ENCODE results near the gene NAV2.

GRCh38 chr11:19821412-19821875 lies 108.8 kb downstream of the NAV2 start:
- no peak for TF ChIP-seq POLR2AphosphoS5 (IDR thresholded peaks at IDR 0.05; ENCODE audit: low read depth)
- TF ChIP-seq, protein P1, sequence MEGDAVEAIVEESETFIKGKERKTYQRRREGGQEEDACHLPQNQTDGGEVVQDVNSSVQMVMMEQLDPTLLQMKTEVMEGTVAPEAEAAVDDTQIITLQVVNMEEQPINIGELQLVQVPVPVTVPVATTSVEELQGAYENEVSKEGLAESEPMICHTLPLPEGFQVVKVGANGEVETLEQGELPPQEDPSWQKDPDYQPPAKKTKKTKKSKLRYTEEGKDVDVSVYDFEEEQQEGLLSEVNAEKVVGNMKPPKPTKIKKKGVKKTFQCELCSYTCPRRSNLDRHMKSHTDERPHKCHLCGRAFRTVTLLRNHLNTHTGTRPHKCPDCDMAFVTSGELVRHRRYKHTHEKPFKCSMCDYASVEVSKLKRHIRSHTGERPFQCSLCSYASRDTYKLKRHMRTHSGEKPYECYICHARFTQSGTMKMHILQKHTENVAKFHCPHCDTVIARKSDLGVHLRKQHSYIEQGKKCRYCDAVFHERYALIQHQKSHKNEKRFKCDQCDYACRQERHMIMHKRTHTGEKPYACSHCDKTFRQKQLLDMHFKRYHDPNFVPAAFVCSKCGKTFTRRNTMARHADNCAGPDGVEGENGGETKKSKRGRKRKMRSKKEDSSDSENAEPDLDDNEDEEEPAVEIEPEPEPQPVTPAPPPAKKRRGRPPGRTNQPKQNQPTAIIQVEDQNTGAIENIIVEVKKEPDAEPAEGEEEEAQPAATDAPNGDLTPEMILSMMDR (conservative IDR thresholded peaks at IDR 0.05; ENCODE audit: low read depth in 2 of 2), result no peak
- no peak for TF ChIP-seq EZH2 (IDR thresholded peaks at IDR 0.05; ENCODE audit: low read depth, unreplicated experiment)
- TF ChIP-seq, protein P2, sequence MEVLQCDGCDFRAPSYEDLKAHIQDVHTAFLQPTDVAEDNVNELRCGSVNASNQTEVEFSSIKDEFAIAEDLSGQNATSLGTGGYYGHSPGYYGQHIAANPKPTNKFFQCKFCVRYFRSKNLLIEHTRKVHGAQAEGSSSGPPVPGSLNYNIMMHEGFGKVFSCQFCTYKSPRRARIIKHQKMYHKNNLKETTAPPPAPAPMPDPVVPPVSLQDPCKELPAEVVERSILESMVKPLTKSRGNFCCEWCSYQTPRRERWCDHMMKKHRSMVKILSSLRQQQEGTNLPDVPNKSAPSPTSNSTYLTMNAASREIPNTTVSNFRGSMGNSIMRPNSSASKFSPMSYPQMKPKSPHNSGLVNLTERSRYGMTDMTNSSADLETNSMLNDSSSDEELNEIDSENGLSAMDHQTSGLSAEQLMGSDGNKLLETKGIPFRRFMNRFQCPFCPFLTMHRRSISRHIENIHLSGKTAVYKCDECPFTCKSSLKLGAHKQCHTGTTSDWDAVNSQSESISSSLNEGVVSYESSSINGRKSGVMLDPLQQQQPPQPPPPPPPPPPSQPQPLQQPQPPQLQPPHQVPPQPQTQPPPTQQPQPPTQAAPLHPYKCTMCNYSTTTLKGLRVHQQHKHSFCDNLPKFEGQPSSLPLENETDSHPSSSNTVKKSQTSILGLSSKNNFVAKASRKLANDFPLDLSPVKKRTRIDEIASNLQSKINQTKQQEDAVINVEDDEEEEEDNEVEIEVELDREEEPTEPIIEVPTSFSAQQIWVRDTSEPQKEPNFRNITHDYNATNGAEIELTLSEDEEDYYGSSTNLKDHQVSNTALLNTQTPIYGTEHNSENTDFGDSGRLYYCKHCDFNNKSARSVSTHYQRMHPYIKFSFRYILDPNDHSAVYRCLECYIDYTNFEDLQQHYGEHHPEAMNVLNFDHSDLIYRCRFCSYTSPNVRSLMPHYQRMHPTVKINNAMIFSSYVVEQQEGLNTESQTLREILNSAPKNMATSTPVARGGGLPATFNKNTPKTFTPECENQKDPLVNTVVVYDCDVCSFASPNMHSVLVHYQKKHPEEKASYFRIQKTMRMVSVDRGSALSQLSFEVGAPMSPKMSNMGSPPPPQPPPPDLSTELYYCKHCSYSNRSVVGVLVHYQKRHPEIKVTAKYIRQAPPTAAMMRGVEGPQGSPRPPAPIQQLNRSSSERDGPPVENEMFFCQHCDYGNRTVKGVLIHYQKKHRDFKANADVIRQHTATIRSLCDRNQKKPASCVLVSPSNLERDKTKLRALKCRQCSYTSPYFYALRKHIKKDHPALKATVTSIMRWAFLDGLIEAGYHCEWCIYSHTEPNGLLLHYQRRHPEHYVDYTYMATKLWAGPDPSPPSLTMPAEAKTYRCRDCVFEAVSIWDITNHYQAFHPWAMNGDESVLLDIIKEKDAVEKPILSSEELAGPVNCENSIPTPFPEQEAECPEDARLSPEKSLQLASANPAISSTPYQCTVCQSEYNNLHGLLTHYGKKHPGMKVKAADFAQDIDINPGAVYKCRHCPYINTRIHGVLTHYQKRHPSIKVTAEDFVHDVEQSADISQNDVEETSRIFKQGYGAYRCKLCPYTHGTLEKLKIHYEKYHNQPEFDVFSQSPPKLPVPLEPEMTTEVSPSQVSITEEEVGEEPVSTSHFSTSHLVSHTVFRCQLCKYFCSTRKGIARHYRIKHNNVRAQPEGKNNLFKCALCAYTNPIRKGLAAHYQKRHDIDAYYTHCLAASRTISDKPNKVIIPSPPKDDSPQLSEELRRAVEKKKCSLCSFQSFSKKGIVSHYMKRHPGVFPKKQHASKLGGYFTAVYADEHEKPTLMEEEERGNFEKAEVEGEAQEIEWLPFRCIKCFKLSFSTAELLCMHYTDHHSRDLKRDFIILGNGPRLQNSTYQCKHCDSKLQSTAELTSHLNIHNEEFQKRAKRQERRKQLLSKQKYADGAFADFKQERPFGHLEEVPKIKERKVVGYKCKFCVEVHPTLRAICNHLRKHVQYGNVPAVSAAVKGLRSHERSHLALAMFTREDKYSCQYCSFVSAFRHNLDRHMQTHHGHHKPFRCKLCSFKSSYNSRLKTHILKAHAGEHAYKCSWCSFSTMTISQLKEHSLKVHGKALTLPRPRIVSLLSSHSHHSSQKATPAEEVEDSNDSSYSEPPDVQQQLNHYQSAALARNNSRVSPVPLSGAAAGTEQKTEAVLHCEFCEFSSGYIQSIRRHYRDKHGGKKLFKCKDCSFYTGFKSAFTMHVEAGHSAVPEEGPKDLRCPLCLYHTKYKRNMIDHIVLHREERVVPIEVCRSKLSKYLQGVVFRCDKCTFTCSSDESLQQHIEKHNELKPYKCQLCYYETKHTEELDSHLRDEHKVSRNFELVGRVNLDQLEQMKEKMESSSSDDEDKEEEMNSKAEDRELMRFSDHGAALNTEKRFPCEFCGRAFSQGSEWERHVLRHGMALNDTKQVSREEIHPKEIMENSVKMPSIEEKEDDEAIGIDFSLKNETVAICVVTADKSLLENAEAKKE (CRISPR knock-in tag; IDR thresholded peaks at IDR 0.05), result no peak
- TF ChIP-seq ZNF331 (CRISPR knock-in tag; IDR thresholded peaks at IDR 0.05; ENCODE audit: low read depth), result no peak
- no peak for TF ChIP-seq ETS1 (IDR thresholded peaks at IDR 0.05)

Data from GM23338 (cell line).